Activated CD4-positive, alpha-beta T cell treated with anti-CD3 and anti-CD28 coated beads, Interleukin-2, amount 50 U/mL, for 48 hours (primary cell): Measurements from ENCODE around the gene ACOT13.
"Not testable (repeated sequence)": the region's sequence is repeated elsewhere in the genome, so short reads cannot be mapped to it uniquely, and the experiment has no call there.

Source experiments
- DNase-seq, 2 experiments: peaks; one replicate each; pipeline ENCODE4 v3.0.0-alpha.2; 2020

Gene ACOT13

DNA sequence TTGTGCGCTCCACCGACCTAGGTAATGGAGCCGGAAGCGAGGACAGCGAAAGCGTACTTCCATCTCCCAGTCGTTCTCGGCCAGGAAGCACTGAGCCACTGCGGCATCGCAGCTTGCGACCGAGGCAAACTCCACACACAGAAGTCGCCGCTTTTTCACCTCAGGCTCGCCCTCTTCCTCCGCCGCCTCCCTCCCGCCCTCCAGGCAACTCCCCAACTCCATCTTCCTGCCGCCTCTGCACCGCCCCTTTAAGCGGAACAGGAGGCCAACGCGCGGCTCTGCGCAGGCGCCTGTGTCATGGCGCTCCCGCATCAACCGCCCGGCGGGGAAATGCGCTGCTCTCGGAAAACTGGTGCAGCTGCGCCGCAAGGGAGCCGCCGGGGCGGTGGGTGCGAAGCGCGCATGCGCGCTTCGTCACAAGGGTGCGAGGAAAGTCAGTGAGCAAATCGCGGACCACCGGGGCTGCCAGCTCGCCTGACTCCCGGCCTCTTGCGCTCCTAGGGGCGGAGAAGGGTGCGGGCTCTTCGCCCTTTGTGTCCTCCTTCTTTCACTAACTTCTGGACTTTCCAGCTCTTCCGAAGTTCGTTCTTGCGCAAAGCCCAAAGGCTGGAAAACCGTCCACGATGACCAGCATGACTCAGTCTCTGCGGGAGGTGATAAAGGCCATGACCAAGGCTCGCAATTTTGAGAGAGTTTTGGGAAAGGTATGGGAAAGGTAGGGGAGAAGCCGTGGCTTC lies at the start of gene ACOT13, which contains the start of gene TDP2:
TSS of gene ACOT13 (plus strand) at position 437 of the 737 bp plus-strand sequence. CDS start at position 624, 187 bp downstream.
TSS of gene TDP2 (minus strand) at position 259 of the 737 bp plus-strand sequence. CDS start at position 222, 37 bp downstream.
- peak; percentile 94 to 95 for DNase-seq

DNA sequence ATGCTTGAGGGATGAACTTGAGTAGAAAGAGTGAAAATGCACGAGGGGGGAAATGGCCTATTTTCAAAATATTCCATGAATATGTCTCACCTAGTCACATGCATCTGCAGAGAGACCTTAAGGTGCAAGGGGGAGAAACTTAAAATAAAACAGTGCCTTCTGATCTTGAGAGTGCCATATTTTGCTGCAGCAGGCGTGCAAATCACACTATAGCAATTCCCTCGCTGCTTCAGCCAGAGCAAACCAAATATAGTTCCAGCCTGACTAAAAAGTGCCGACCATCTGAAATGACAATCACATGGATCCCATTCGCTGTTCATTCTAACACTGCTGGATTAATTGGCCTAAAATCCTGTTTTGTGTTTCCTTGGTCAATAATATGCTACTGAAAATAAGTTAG lies 47.2 kb upstream of the ACOT13 start:
- no peak for DNase-seq

DNA sequence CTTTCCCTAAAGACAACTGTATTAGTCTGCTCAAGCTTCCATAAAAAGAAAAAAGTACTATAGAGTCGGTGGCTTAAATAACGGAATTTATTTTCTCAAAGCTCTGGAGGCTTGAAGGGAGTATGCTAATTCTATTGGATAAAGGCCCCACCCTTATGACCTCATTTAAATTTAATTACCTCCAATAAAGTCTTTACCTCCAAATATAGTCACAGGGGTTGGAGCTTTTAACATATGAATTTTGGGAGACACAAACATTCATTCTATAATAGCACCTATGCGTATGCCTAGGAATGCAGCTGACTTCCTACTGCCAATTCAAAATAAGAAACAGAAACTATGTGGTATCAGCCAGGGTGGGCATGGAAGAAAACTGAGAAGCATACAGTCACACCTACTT lies 46.2 kb upstream of the ACOT13 start:
- DNase-seq = no peak

DNA sequence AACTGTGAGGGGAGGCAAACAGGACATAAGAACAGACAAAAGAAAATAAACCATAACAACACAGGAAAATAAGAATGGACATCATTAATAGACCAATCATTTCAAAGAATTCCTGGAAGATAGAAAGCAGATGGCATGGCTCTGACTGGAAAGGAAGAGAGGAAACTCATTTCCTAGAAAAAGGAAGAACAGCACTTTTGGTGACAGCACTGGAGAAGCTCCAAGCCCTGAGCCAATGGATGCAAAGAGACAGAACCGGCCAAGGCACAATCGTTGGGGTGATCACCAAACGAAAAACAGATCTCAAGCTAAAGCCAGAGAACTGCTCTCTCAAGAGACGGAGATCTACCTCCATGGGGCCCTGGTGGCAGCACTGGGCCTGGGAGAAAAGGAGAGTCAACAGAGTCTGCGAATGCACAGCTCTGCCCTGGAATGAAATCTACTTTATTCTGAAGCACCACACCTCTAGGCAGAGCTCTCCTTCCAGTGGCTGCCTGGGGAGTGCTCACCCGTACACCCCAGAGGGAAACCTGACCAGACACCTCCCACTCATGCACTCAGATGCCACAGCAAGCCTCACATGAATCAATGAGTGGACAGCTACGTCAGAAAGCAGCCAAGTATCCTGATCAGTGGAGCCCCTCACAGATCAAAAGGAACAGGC lies 45.1 kb upstream of the ACOT13 start:
- DNase-seq = no peak

- no peak for DNase-seq
Observed at GRCh38 chr6:24630856-24631505, 35.9 kb upstream of the ACOT13 start.

DNA sequence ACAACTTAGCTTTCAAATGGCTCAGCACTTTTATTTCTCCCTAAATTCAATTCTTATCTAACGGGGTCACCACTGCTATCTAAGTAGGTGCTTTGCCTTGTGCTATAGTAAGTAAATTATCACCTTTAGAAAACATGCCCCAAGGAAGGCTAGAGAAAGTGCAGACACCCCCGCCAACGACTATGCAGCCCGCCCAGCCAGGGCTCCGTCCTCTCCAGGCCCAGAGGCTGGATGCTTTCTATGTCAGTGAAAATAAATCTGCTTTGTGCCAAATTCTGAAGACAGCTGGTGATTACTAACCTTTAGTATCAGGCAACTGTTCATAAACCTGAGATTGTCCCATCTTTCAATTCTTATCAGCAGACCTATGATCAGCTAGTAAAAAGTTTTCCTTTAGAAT lies 35.2 kb upstream of the ACOT13 start:
- no peak for DNase-seq

DNA sequence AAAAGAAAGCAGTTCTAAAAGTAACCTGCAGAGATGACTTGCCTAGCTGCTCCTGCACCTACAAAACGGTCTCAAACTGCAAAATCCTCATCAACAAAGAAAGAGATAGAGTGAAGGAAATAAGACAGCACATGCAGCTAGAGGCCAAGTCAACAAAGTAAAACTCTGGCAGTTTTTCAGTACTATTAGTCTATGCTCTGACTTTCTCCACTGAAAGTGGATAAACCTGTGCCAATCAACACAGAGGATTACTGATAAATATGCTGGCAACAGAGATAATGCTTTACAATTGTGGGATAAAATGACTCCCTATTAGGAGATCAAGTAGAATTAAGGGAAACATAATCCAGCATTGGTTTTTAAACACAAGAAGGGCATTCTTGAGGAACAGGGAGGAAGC lies 34.3 kb upstream of the ACOT13 start:
- no peak for DNase-seq

DNA sequence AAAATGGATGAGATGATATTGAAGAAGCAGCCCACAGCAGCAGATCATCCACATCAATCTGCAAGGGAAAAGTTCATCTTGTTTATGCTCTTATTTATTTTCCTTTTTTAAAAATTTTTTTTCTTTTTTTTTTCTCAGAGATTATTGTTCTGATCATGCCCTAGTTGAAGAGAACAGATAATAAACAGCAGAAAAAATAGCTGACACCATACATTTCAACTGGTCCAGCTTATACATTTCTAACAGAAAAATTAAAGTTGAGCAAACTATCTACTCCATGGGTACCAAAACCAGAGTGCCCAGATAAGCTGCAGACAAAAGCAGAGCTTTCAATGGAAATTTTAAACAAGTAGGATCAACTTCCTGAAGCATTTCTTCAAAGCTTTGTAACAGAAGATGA lies 30.2 kb upstream of the ACOT13 start:
- DNase-seq = no peak

DNA sequence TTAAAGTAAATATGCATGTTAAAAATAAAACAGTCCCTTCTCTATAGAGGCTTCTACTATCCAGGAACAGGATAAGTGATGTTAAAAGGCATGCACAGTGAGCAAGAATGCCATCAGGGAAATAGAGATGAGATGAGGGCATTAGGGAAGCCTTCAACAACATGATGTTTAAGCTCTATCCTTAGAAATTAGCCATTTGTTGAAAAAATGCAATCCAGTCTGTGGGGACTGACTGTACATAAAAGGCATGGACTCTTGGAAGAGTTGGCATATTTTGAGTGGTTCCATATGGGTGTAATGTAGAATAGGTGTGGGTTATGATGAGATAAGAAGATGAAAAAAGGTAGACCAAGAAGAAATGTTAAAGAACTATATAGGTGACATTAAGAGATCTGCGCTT lies 26.7 kb upstream of the ACOT13 start:
- DNase-seq = no peak

- not testable (repeated sequence) for DNase-seq
Observed at GRCh38 chr6:24640631-24641030, 26.2 kb upstream of the ACOT13 start.

- DNase-seq = no peak
Observed at GRCh38 chr6:24642061-24642460, 24.8 kb upstream of the ACOT13 start.

GRCh38 chr6:24643920-24644319 lies 23.0 kb upstream of the ACOT13 start:
- DNase-seq = no peak

DNA sequence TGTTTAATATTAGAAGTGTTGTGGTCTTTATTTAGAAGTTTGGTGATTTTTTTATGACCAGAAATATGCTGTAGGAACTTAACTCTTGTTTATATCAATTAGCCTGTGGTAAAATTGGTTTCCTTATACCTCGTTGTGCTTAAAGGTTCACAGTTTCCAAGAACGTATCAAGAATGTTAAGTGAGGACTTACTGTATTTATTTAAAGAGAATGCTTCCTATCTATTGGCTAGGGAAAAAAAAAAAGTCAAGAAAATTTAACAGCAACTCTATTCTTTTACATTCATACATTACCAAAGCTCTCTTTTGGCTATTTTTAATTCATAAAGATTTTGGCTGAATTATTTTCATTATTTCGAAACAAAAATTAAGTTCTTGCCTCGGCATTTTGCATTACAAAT lies 22.5 kb upstream of the ACOT13 start:
- no peak for DNase-seq

DNA sequence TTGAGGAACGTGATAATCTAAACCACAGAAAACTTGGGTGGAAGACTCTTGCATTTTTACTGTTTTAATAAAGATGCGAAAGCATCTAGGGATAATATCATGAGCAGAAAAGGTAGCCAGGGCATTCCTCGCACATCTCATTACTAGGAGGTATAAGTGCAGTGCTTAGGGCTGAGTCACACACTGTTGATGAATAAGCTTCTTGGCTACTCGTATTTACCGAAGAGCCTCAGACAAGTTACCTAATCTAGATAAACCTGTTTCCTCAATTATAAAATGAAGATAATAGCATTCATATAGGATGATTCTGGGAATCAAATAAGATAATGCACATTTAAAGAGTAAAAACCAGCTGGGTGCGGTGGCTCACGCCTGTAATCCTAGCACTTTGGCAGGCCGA lies 20.1 kb upstream of the ACOT13 start:
- no peak for DNase-seq

DNA sequence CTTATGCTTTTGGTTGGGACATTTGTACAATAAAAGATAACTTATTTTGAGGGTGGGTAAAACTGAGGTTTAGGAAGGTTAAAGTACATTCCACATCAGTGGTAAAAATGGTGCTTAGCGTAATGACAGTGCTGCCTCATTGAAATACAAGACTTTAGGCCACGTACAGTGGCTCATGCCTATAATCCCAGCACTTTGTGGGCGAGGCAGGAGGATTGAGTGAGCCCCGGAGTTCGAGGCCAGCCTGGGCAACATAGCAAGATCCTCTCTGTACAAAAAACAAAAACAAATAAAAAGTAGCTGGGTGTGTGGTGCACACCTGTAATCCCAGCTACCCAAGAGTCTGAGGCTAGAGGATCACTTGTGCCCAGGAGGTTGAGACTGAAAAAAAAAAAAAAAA lies 18.6 kb upstream of the ACOT13 start:
- DNase-seq = no peak

- DNase-seq = no peak
Observed at GRCh38 chr6:24649691-24650090, 17.2 kb upstream of the ACOT13 start.

DNA sequence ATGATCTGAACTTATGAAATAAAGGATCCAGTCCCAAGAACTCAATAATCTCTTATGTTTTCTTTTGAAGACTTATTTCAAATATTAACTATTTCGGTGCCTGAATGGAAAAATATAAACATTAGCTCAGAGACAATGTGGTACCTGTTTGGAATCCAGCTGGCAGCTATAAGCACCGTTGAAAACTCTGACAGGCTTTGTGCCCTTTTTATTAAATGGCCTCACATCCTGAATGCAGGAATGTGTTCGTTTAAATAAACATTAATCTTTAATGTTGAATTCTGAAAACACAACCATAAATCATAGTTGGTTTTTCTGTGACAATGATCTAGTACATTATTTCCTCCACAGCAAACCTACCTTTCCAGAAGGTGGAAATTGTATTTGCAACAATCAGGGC lies 16.5 kb upstream of the ACOT13 start:
- no peak for DNase-seq

- DNase-seq = no peak
Observed at GRCh38 chr6:24655215-24655614, 11.7 kb upstream of the ACOT13 start.

GRCh38 chr6:24658573-24659560 lies 8.0 kb upstream of the ACOT13 start:
- DNase-seq = no peak

- no peak for DNase-seq
Observed at GRCh38 chr6:24659561-24659960, 7.3 kb upstream of the ACOT13 start.

GRCh38 chr6:24660105-24660504 lies 6.8 kb upstream of the ACOT13 start:
- DNase-seq = no peak

DNA sequence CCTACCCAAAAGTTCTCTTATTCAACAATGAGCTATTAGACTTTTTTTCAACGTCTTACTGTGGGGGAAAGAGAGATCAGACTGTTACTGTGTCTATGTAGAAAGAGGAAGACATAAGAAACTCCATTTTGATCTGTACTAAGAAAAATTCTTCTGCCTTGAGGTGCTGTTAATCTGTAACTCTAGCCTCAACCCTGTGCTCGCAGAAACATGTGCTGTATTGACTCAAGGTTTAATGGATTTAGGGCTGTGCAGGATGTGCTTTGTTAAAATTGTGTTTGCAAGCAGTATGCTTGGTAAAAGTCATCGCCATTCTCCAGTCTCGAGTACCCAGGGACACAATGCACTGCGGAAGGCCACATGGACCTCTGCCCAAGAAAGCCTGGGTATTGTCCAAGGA lies 5.1 kb upstream of the ACOT13 start:
- not testable (repeated sequence) for DNase-seq

DNA sequence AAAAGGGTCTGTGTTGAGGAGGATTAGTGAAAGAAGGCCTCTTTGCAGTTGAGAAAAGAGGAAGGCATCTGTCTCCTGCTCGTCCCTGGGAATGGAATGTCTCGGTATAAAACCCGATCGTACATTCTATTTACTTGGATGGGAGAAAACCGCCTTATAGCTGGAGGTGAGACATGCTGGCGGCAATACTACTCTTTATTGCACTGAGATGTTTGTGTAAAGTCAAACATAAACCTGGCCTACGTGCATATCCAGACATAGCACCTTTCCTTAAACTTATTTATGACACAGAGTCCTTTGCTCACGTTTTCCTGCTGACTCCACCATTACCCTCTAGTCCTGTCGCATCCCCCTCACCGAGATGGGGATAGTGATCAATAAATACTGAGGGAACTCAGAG lies 4.6 kb upstream of the ACOT13 start:
- DNase-seq = no peak
